H9 (cell line): Measurements from ENCODE around the gene SMO. TPM values are rescaled to one million over a fixed set of nuclear protein-coding genes. Genes with fewer than 3 reads are reported as not detected.

Experiments used
- DNase-seq: peaks from one replicate; pipeline ENCODE4 v3.0.0-alpha.2; 2017
- H2AFZ ChIP-seq: one replicate; pipeline ENCODE4 v1.6.1; 2013; ENCODE audit warnings: mild to moderate bottlenecking, low read length, control low read depth, moderate library complexity
- H2AK5ac ChIP-seq: 2 replicates; pipeline ENCODE4 v1.6.1; 2013; ENCODE audit warnings: low read length, control low read depth, mixed read lengths; ENCODE audit not compliant: insufficient read length
- H2BK120ac ChIP-seq: one replicate; pipeline ENCODE4 v1.6.1; 2013; ENCODE audit warnings: low read depth, mild to moderate bottlenecking, low read length, control low read depth, inconsistent platforms; ENCODE audit not compliant: poor library complexity, severe bottlenecking
- H2BK12ac ChIP-seq: 2 replicates; pipeline ENCODE4 v1.6.1; 2013; ENCODE audit warnings: low read length, control low read depth, mixed read lengths, low read depth; ENCODE audit not compliant: insufficient read length
- H2BK15ac ChIP-seq: 2 replicates; pipeline ENCODE4 v1.6.1; 2013; ENCODE audit warnings: low read depth, low read length, control low read depth
- H2BK20ac ChIP-seq: one replicate; pipeline ENCODE4 v1.6.1; 2013; ENCODE audit warnings: low read depth, mild to moderate bottlenecking, low read length, control low read depth, inconsistent platforms; ENCODE audit not compliant: poor library complexity, severe bottlenecking
- H2BK5ac ChIP-seq: 2 replicates; pipeline ENCODE4 v1.6.1; 2013; ENCODE audit warnings: low read length, control low read depth, mixed read lengths; ENCODE audit not compliant: insufficient read length
- H3K14ac ChIP-seq: 2 replicates; pipeline ENCODE4 v1.6.1; 2013; ENCODE audit warnings: low read length, control low read depth; ENCODE audit not compliant: insufficient read depth
- H3K18ac ChIP-seq: 2 replicates; pipeline ENCODE4 v1.6.1; 2013; ENCODE audit warnings: low read depth, mild to moderate bottlenecking, mixed read lengths, low read length, control low read depth; ENCODE audit not compliant: insufficient read length
- H3K23ac ChIP-seq: 2 replicates; pipeline ENCODE4 v1.6.1; 2013; ENCODE audit warnings: low read length, control low read depth, mixed read lengths, low read depth; ENCODE audit not compliant: insufficient read length
- H3K23me2 ChIP-seq: 2 replicates; pipeline ENCODE4 v1.6.1; 2013; ENCODE audit warnings: low read depth, mild to moderate bottlenecking, mixed read lengths, low read length, control low read depth; ENCODE audit not compliant: insufficient read length, poor library complexity, severe bottlenecking
- H3K27ac ChIP-seq: 2 replicates; pipeline ENCODE4 v1.5.1; 2013; ENCODE audit warnings: low read length, control low read depth, mixed read lengths, low read depth; ENCODE audit not compliant: insufficient read length
- H3K27me3 ChIP-seq: 2 replicates; pipeline ENCODE4 v1.6.1; 2013; ENCODE audit warnings: low read length, control low read depth, inconsistent platforms; ENCODE audit not compliant: insufficient read depth
- H3K4ac ChIP-seq: 2 replicates; pipeline ENCODE4 v1.6.1; 2013; ENCODE audit warnings: low read depth, mild to moderate bottlenecking, control low read depth, inconsistent platforms, low read length, moderate library complexity
- H3K4me1 ChIP-seq: 2 replicates; pipeline ENCODE4 v1.6.1; 2013; ENCODE audit warnings: low read length, control low read depth, inconsistent platforms; ENCODE audit not compliant: insufficient read depth
- H3K4me2 ChIP-seq: 2 replicates; pipeline ENCODE4 v1.6.1; 2013; ENCODE audit warnings: low read length, control low read depth, mixed read lengths; ENCODE audit not compliant: insufficient read length, insufficient read depth
- H3K56ac ChIP-seq: 2 replicates; pipeline ENCODE4 v1.6.1; 2013; ENCODE audit warnings: low read depth, mild to moderate bottlenecking, mixed read lengths, low read length, control low read depth; ENCODE audit not compliant: insufficient read length
- H3K79me1 ChIP-seq: 2 replicates; pipeline ENCODE4 v1.6.1; 2013; ENCODE audit warnings: low read depth, mild to moderate bottlenecking, moderate library complexity, low read length, control low read depth, inconsistent platforms; ENCODE audit not compliant: insufficient read depth, poor library complexity, severe bottlenecking
- H3K79me2 ChIP-seq: 2 replicates; pipeline ENCODE4 v1.6.1; 2013; ENCODE audit warnings: low read length, control low read depth, inconsistent platforms; ENCODE audit not compliant: insufficient read depth
- H3K9ac ChIP-seq: 2 replicates; pipeline ENCODE4 v1.6.1; 2013; ENCODE audit warnings: low read length, control low read depth, mixed read lengths; ENCODE audit not compliant: insufficient read length; ENCODE audit errors: extremely low read depth
- H3K9me3 ChIP-seq: one replicate; pipeline ENCODE4 v1.6.1; 2013; ENCODE audit warnings: low read depth, low read length, inconsistent platforms; ENCODE audit not compliant: control insufficient read depth
- H3T11ph ChIP-seq: one replicate; pipeline ENCODE4 v1.6.1; 2013; ENCODE audit warnings: mild to moderate bottlenecking, low read length, control low read depth, inconsistent platforms
- H4K20me1 ChIP-seq: one replicate; pipeline ENCODE4 v1.6.1; 2013; ENCODE audit not compliant: control insufficient read depth, insufficient read length, insufficient read depth
- H4K5ac ChIP-seq: 2 replicates; pipeline ENCODE4 v1.6.1; 2013; ENCODE audit warnings: low read depth, mild to moderate bottlenecking, mixed read lengths, low read length, control low read depth; ENCODE audit not compliant: insufficient read length
- H4K8ac ChIP-seq: replicated peaks from 2 replicates; pipeline ENCODE4 v1.6.1; 2013; ENCODE audit warnings: low read length, control low read depth, mixed read lengths, low read depth; ENCODE audit not compliant: insufficient read length
- H4K91ac ChIP-seq: 2 replicates; pipeline ENCODE4 v1.6.1; 2013; ENCODE audit warnings: low read depth, mild to moderate bottlenecking, moderate library complexity, mixed read lengths, low read length, control low read depth; ENCODE audit not compliant: insufficient read length
- H3K27ac Mint-ChIP-seq, 3 experiments: 2 replicates in 2 of 3; 3 replicates in 1 of 3; pipeline ENCODE4 v1.8.0; 2020 to 2021; ENCODE audit warnings: mixed read lengths in 3 of 3, mild to moderate bottlenecking in 1 of 3, moderate library complexity in 1 of 3
- H3K27me3 Mint-ChIP-seq: 2 replicates; pipeline ENCODE4 v1.8.0; 2021; ENCODE audit warnings: low read depth, mild to moderate bottlenecking, moderate library complexity, mixed read lengths
- H3K36me3 Mint-ChIP-seq, 3 experiments: 2 replicates in 2 of 3; 3 replicates in 1 of 3; pipeline ENCODE4 v1.8.0; 2020 to 2021; ENCODE audit warnings: low read depth in 3 of 3, mixed read lengths in 3 of 3; ENCODE audit not compliant: insufficient read depth in 1 of 3
- H3K4me1 Mint-ChIP-seq, 2 experiments: 2 replicates each; pipeline ENCODE4 v1.8.0; 2020; ENCODE audit warnings: mixed read lengths in 2 of 2
- H3K4me3 Mint-ChIP-seq, 2 experiments: 2 replicates in 1 of 2; 3 replicates in 1 of 2; pipeline ENCODE4 v1.8.0; 2020 to 2021; ENCODE audit warnings: mild to moderate bottlenecking in 2 of 2, mixed read lengths in 2 of 2, moderate library complexity in 1 of 2
- H3K9me3 Mint-ChIP-seq, 2 experiments: 2 replicates in 1 of 2; 3 replicates in 1 of 2; pipeline ENCODE4 v1.8.0; 2020; ENCODE audit warnings: mild to moderate bottlenecking in 2 of 2, mixed read lengths in 2 of 2, moderate library complexity in 1 of 2
- CTCF ChIP-seq: fragments of 200-600 bp; sonication (generic); conservative IDR thresholded peaks from 3 replicates; pipeline ENCODE4 v1.8.0; 2021; ENCODE audit warnings: antibody characterized with exemption, mild to moderate bottlenecking
- WGBS: extraction: QIAGEN DNeasy Blood & Tissue Kit; methylation state at CpG from one replicate; pipeline ENCODE4 v1.1.7; 2013; ENCODE audit warnings: missing lambda C conversion rate, low lambda C conversion rate, mixed read lengths; ENCODE audit not compliant: insufficient read length; ENCODE audit errors: extremely low coverage; 5-methylcytosine and 5-hydroxymethylcytosine counted together
- total RNA-seq: library from RNA; stranded (reverse); gene quantifications from 2 replicates; pipeline ENCODE4 v1.2.1, GENCODE V29; 2021

SMO gene
- total RNA-seq, 1 experiment from 2014 or later = 66.8 TPM

GRCh38 chr7:129176916-129177710 lies 11.3 kb upstream of the SMO start:
- no peak overlapping the region for H4K8ac ChIP-seq
- H4K91ac ChIP-seq = no peak overlapping the region
- no peaks in the 10 kb centered on the region for H4K20me1 ChIP-seq
- peaks cover 0 to 4% (median 2%) of the 10 kb centered on the region in 3 experiments; a peak in 3 of 7 replicates for H3K36me3 Mint-ChIP-seq
- no peak overlapping the region for H3K56ac ChIP-seq
- H3K27ac ChIP-seq = no peak overlapping the region
- H3K4me1 ChIP-seq = no peaks in the 10 kb centered on the region
- H2BK120ac ChIP-seq = no peak overlapping the region
- no peak overlapping the region for H3K27ac Mint-ChIP-seq
- no CpG with 5 or more reads among the region's 11 CpGs for WGBS
- H3K79me2 ChIP-seq = no peaks in the 10 kb centered on the region
- no peak overlapping the region for H3K9ac ChIP-seq
- H3K4me1 Mint-ChIP-seq = no peaks in the 10 kb centered on the region
- no peak overlapping the region for H3T11ph ChIP-seq
- H4K5ac ChIP-seq = no peak overlapping the region
- no peak overlapping the region for H3K4ac ChIP-seq
- H2AK5ac ChIP-seq = no peak overlapping the region
- H2BK12ac ChIP-seq = no peak overlapping the region
- no peak overlapping the region for H3K23ac ChIP-seq
- no peak overlapping the region for H3K4me2 ChIP-seq
- no peak overlapping the region for H3K4me3 Mint-ChIP-seq
- H3K18ac ChIP-seq = no peak overlapping the region
- no peak overlapping the region for H2BK5ac ChIP-seq
- H3K9me3 ChIP-seq = no peaks in the 10 kb centered on the region
- H3K27me3 ChIP-seq = no peaks in the 10 kb centered on the region
- H2BK20ac ChIP-seq = no peak overlapping the region
- H3K27me3 Mint-ChIP-seq = peaks cover 10% of the 10 kb centered on the region
- no peak overlapping the region for H3K14ac ChIP-seq
- H3K9me3 Mint-ChIP-seq = peaks cover 8 to 11% of the 10 kb centered on the region in 2 experiments
- no peak for TF ChIP-seq CTCF
- no peak overlapping the region for H2BK15ac ChIP-seq
- no peaks in the 10 kb centered on the region for H3K23me2 ChIP-seq
- DNase-seq = no peak
- no peaks in the 10 kb centered on the region for H3K79me1 ChIP-seq
- H2AFZ ChIP-seq = no peak overlapping the region
